Ascending aorta (tissue), 2 donors: ENCODE measurements around the gene OR52E2. TPM values are rescaled to one million over a fixed set of nuclear protein-coding genes. Genes with fewer than 3 reads are reported as not detected.

Experiments
- DNase-seq, 2 donors: peaks; one replicate each; pipeline ENCODE4 v3.0.0-alpha.2; 2019; ENCODE audit warnings: low spot score in 2 of 2
- H3K27ac ChIP-seq, 2 donors: fragments of 200-600 bp; sonication (generic); one replicate each; pipeline ENCODE4 v1.5.1; 2016 to 2017; ENCODE audit warnings: mild to moderate bottlenecking in 1 of 2
- H3K27me3 ChIP-seq: fragments of 200-600 bp; sonication (generic); one replicate; pipeline ENCODE4 v1.5.1; 2017
- H3K36me3 ChIP-seq, 2 donors: fragments of 200-600 bp; sonication (generic); one replicate each; pipeline ENCODE4 v1.5.1; 2016
- H3K4me1 ChIP-seq, 2 donors: fragments of 200-600 bp; sonication (generic); one replicate each; pipeline ENCODE4 v1.5.1; 2016 to 2017; ENCODE audit warnings: mild to moderate bottlenecking in 1 of 2
- H3K4me3 ChIP-seq, 2 donors: fragments of 200-600 bp; sonication (generic); one replicate each; pipeline ENCODE4 v1.5.1; 2016 to 2017; ENCODE audit warnings: mild to moderate bottlenecking in 1 of 2
- H3K9me3 ChIP-seq, 2 donors: fragments of 200-600 bp; sonication (generic); one replicate each; pipeline ENCODE4 v1.5.1; 2016
- intact Hi-C: fragments of 100-400 bp; cut with DNase I; formaldehyde crosslinking; loops from one replicate; pipeline ENCODE4 v1.15.1; 2023
- total RNA-seq: library from RNA; depleted of rRNA; stranded (reverse); fragments of >200 nt; gene quantifications from one replicate; pipeline ENCODE4 v1.1.0, GENCODE V29; 2016
- TF ChIP-seq, protein P1 (sequence below), 3 experiments: fragments of 200-600 bp in 2 of 3; fragments of 450-650 bp in 1 of 3; sonication (generic) in 2 of 3; IDR thresholded peaks; one replicate each; pipeline ENCODE4 v1.5.1; 2016 to 2019; ENCODE audit warnings: antibody characterized with exemption in 3 of 3, mild to moderate bottlenecking in 1 of 3, moderate library complexity in 1 of 3

Gene OR52E2
- total RNA-seq, 1 donor from 2014 or later: not detected

- no peak for DNase-seq
- Histone ChIP-seq H3K27me3 (no peaks in the 10 kb centered on the region), H3K9me3 (no peaks in the 10 kb centered on the region), H3K4me1 (no peaks in the 10 kb centered on the region), H3K4me3 (no peak overlapping the region), H3K27ac (no peak overlapping the region), H3K36me3 (no peaks in the 10 kb centered on the region)
- intact Hi-C loops: no loop called here
- TF ChIP-seq, protein P1, sequence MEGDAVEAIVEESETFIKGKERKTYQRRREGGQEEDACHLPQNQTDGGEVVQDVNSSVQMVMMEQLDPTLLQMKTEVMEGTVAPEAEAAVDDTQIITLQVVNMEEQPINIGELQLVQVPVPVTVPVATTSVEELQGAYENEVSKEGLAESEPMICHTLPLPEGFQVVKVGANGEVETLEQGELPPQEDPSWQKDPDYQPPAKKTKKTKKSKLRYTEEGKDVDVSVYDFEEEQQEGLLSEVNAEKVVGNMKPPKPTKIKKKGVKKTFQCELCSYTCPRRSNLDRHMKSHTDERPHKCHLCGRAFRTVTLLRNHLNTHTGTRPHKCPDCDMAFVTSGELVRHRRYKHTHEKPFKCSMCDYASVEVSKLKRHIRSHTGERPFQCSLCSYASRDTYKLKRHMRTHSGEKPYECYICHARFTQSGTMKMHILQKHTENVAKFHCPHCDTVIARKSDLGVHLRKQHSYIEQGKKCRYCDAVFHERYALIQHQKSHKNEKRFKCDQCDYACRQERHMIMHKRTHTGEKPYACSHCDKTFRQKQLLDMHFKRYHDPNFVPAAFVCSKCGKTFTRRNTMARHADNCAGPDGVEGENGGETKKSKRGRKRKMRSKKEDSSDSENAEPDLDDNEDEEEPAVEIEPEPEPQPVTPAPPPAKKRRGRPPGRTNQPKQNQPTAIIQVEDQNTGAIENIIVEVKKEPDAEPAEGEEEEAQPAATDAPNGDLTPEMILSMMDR (IDR thresholded peaks at IDR 0.05): no peak
Measured at GRCh38 chr11:5043380-5043779, 16.0 kb downstream of the OR52E2 start.

DNA sequence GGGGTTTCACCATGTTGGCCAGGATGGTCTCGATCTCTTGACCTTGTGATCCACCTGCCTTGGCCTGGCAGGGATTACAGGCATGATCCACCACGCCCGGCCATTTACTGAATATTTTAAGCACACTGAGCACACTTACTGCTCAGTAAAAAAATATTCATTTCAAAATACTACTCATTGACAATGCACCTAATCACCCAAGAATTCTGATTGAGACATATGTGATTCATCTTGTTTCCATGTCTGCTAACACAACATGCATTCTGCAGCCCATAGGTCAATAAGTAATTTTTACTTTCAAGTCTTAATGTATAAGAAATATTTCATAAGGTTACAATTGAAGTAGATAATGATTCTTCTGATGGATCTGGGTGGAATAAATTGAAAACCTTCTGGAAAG is 17.3 kb downstream of the OR52E2 start:
- TF ChIP-seq, protein P1 (IDR thresholded peaks at IDR 0.05): no peak
- DNase-seq: no peak
- Histone ChIP-seq H3K36me3 (no peaks in the 10 kb centered on the region), H3K27ac (no peak overlapping the region), H3K9me3 (no peaks in the 10 kb centered on the region), H3K4me3 (no peak overlapping the region), H3K4me1 (no peaks in the 10 kb centered on the region), H3K27me3 (no peaks in the 10 kb centered on the region)
- intact Hi-C loops: no loop called here

DNA sequence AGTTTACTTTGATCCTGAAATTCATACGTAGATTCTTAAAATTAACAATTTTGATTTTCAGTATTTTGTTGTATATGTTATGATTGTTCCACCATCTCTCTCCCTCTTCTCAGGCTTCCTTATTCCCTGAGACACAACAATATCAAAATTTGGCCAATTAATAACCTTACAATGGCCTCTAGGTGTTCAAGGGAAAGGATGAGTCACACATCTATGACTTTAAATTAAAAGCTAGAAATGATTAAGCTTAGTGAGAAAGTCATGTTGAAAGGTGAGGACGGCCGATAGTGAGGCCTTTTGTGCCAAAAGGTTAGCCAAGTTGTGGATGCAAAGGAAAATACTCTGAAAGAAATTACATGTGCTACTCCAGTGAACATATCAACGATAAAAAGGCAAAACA is 18.6 kb downstream of the OR52E2 start:
- H3K9me3 ChIP-seq: no peaks in the 10 kb centered on the region
- H3K4me3 ChIP-seq: no peak overlapping the region
- H3K27ac ChIP-seq: no peak overlapping the region
- H3K36me3 ChIP-seq: no peaks in the 10 kb centered on the region
- no peaks in the 10 kb centered on the region for H3K27me3 ChIP-seq
- no peak for DNase-seq
- intact Hi-C loops: no loop called here
- H3K4me1 ChIP-seq: no peaks in the 10 kb centered on the region
- TF ChIP-seq, protein P1 (IDR thresholded peaks at IDR 0.05): no peak

- H3K4me3 ChIP-seq: no peak overlapping the region
- no peaks in the 10 kb centered on the region for H3K9me3 ChIP-seq
- TF ChIP-seq, protein P1 (IDR thresholded peaks at IDR 0.05): no peak
- no peak for DNase-seq
- no peaks in the 10 kb centered on the region for H3K27me3 ChIP-seq
- H3K36me3 ChIP-seq: no peaks in the 10 kb centered on the region
- H3K27ac ChIP-seq: no peak overlapping the region
- intact Hi-C loops: no loop called here
- H3K4me1 ChIP-seq: no peaks in the 10 kb centered on the region
Measured at GRCh38 chr11:5038341-5038740, 21.1 kb downstream of the OR52E2 start.

GRCh38 chr11:5037926-5038325 is 21.5 kb downstream of the OR52E2 start:
- TF ChIP-seq, protein P1 (IDR thresholded peaks at IDR 0.05): no peak
- Histone ChIP-seq H3K27ac (no peak overlapping the region), H3K9me3 (no peaks in the 10 kb centered on the region), H3K36me3 (no peaks in the 10 kb centered on the region), H3K4me1 (no peaks in the 10 kb centered on the region), H3K4me3 (no peak overlapping the region), H3K27me3 (no peaks in the 10 kb centered on the region)
- DNase-seq: no peak
- intact Hi-C loops: no loop called here

DNA sequence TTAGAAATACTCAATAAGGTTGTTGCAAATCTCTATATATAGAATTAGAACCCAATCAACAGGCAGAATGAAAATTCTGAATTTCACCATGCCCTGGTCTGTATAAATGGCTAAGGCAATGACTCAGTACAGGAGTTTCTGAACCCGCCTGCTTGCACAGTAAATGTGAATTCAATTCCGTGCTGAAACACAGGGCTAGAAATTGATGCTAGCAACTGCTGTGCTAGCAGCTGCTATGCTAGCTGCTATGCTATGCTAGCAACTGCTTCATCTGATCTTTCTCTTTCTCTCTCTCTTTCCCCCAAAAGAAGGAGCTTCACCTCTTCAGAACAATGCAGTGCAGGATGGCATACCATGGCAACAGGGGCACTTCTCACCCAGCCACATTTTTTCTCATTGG is 22.8 kb downstream of the OR52E2 start:
- intact Hi-C loops: no loop called here
- H3K27ac ChIP-seq: no peak overlapping the region
- no peak for DNase-seq
- no peak overlapping the region for H3K4me3 ChIP-seq
- H3K36me3 ChIP-seq: no peaks in the 10 kb centered on the region
- no peaks in the 10 kb centered on the region for H3K27me3 ChIP-seq
- no peaks in the 10 kb centered on the region for H3K9me3 ChIP-seq
- TF ChIP-seq, protein P1 (IDR thresholded peaks at IDR 0.05): no peak
- no peaks in the 10 kb centered on the region for H3K4me1 ChIP-seq
